ELR (cell line): ENCODE data around the gene KPNA1.
"Not testable (repeated sequence)": the region's sequence is repeated elsewhere in the genome, so short reads cannot be mapped to it uniquely, and the experiment has no call there.

Experiments
- DNase-seq: peaks from one replicate; pipeline ENCODE4 v3.0.0-alpha.2; 2015; ENCODE audit warnings: low read depth

Gene KPNA1

DNA sequence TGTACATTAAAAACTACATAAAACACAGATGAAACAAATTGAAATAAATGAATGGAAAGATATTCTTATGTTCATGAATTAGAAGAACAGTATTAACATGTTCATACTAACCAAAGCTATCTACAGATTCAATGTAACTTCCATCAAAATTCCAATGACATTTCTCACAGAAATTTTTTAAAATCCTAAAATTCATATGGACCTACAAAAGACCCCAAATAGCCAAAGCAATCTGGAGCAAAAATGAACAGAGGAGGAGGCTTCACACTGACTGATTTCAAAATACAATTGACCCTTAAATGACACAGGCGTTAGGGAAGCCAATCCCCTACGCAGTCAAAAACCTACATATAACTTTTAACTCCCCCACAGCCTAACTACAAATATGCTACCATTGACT, 39.4 kb downstream of the KPNA1 start:
- DNase-seq = no peak

DNA sequence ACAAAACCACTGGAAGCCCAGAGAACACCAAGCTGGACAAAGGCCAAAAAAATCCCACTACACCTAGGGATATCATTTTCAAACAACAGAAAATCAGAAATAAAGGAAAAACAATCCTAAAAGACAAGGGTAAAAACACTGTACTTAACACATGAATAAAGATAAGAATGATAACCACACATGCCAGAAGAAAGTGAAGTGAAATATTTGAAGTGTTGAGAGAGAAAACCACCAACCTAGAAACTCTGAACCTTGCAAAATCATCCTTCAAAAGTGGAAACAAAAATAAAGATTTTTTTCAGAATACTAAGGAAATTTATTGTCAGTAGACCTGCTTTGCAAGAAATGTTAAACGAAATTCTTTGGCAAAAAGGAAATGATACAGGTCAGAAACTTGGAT, 45.1 kb downstream of the KPNA1 start:
- no peak for DNase-seq

DNA sequence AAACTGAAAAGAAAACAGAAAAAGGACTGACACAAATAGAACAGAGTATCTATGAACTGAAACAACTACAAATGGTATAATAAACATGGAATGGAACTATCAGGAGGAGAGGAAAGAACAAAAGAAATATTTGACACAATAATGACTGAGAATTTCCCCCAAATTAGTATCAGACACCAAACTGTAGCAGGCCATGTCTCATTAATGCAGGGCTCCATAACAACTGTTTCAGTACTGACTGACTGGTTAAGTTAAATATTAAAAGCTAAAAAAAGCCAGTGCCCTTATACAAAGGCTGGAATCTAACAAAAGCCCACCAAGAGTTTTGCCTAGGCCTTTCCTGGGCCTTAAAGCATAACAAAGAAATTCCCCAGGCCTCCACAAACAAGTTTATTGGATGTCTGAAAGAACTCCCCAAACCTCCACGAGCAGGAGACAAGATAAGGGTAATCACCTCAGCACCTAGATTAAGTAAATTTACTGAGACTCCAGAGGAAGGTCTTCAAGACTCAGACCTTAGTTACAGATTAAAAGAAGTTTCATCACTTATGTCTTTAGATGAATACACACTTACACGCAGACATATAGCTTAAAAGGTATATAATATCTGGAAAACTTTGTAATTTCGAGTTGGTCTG, 45.7 kb downstream of the KPNA1 start:
- no peak for DNase-seq

DNA sequence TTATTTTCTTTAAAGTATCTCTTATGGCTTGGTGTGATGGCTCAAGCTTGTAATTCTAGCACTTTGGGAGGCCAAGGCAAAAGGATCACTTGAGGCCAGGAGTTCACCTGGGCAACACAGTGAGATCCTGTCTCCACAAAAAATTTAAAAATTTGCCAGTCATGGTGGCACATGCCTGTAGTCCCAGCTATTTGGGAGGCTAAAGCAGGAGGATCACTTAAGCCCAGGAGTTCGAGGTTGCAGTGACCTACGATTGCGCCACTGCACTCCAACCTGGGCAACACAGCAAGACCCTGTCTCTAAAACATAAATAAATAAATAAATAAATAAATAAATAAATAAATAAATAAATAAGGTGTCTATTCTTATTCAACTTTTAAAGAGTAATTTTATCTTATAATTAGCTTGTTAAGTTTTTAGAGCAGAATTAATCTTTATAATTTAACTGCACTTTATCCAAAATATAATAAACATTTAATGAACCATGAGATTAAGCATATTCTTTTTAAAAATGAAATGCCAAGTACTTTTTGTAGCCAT, 48.0 kb downstream of the KPNA1 start:
- no peak for DNase-seq

DNA sequence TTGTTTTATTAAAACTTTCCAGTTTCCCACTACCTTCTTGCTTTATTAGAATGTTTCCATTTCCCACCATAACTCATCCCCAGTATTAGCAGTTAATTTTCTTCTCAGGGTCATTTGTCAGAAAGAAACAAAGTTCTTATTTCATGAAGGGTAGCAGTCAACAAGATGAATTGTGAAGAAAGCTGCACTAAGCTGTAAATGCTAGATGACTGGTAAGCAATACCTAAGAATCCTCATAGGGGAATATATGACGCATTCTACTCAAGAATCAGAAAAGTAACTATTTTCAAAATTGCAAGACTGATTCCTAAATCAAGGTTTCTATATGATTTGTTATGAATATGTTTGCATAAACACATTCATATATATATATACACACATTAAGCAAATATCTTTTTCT, 50.1 kb downstream of the KPNA1 start:
- no peak for DNase-seq

GRCh38 chr3:122462406-122462805, 52.3 kb downstream of the KPNA1 start:
- DNase-seq = no peak

- no peak for DNase-seq
Measured at GRCh38 chr3:122461806-122462205, 52.9 kb downstream of the KPNA1 start.

GRCh38 chr3:122458992-122459391, 55.7 kb downstream of the KPNA1 start:
- peak; percentile 69 for DNase-seq

GRCh38 chr3:122457706-122458105, 57.0 kb downstream of the KPNA1 start:
- DNase-seq = no peak

- DNase-seq = no peak
Measured at GRCh38 chr3:122456074-122456473, 58.7 kb downstream of the KPNA1 start.

DNA sequence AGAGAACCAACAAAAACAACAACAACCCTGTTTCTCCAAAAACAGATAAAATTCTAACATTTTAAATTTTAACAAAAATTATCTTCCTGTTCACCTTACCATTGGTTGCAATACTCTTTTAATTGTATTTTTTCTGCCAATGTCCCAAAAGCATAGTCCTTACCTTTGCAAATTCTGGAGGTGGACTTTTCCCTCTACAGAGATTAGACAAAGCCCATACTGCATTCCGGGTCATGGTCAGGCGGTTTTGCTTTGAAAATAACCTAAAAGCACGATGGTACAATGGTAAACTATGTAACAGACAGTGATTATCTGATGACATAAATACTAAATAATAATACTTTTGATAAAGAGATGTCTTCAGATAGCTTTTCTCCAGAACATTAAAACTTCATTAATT, 63.4 kb downstream of the KPNA1 start:
- no peak for DNase-seq

DNA sequence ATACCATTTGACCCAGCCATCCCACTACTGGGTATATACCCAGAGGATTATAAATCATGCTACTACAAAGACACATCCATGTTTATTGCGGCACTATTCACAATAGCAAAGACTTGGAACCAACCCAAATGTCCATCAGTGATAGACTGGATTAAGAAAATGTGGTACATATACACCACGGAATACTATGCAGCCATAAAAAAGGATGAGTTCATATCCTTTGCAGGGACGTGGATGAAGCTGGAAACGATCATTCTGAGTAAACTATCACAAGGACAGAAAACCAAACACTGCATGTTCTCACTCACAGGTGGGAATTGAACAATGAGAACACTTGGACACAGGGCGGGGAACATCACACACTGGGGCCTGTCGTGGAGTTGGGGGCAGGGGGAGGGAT, 66.5 kb downstream of the KPNA1 start:
- DNase-seq = not testable (repeated sequence)

DNA sequence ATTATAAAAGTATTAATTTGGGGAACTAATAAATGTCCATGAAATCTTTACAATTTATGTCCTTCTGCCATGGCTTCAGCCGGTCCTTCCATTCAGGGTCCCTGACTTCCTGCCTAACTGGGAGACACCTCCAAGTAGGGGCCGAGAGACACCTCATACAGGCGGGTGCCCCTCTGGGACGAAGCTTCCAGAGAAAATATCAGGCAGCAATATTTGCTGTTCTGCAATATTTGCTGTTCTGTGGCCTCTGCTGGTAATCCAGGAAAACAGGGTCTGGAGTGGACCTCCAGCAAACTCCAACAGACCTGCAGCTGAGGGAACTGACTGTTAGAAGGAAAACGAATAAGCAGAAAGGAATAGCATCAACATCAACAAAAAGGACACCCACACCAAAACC, 70.2 kb downstream of the KPNA1 start:
- DNase-seq = not testable (repeated sequence)

DNA sequence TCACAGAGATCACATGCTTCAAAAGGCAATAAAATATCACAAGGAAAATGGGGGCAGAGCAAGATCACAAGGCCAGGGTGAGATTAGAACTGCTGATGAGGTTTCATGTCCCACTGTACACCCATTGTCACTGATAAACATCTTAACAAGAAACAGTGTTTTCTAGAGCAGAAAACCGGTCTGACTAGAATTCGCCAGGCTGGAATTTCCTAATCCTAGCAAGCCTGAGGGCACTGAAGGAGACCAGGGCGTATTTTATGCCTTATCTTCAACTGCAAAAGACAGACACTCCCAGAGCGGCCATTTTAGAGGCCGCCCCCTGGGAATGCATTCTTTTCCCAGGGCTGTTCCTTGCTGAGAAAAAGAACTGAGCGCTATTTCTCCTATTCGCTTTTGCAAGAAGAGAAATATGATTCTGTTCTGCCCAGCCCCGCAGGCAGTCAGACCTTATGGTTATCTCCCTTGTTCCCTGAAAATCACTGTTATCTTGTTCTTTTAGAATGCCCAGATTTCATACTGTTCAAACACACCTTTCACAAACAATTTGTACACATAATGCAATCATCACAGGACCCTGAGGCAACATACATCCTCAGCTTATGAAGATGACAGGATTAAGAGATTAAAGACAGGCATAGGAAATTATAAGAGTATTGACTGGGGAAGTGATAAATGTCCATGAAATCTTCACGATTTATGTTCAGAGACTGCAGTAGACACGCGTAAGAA, 70.8 kb downstream of the KPNA1 start:
- DNase-seq = not testable (repeated sequence)

- no peak for DNase-seq
Measured at GRCh38 chr3:122443090-122443489, 71.6 kb downstream of the KPNA1 start.

- no peak for DNase-seq
Measured at GRCh38 chr3:122435950-122436349, 78.8 kb downstream of the KPNA1 start.

DNA sequence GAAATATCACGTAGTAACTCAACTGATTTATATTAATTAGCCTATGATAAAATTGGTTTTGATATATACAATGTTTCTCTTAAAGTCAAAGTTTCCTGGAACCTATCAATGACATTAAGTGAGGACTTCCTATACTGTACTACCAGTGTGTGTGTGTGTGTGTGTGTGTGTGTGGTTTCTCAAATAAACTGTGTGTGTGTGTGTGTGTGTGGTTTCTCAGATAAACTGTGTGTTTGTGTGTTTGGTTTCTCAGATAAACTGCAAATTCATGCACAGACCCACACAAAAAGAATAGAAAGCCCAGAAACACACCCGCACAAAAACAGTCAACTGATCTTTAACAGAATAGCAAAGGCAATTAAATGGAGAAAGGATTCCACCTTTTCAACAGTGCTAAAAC, 84.4 kb downstream of the KPNA1 start:
- DNase-seq = no peak

DNA sequence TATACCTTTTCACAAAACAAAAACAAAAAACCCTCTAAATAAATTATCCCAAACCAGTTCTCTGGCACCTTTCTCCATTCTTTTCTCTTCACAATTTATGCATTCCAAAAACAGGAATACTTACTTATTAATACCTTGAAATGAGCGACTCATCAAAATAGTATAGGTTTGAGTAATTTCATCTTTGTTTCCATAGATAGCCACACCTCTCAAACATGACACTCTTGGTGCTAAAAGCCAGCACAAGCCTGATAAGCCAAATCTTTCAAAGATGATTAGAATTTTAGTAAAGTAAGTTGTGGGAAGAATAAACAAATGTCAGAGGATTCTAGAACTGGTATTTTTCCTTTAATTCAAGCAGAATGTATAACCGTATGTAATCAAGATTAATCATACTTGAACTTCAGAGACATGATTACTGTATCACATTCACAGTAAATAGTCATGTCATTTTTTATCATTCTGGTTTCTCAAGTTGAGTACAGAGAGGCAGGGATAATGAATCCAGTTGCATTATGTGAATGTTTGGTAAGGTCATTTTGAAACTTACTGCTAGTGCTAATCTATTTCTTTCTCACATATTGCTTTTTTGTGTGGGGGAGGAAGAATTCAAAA, 86.8 kb downstream of the KPNA1 start:
- DNase-seq = peak; percentile 38

DNA sequence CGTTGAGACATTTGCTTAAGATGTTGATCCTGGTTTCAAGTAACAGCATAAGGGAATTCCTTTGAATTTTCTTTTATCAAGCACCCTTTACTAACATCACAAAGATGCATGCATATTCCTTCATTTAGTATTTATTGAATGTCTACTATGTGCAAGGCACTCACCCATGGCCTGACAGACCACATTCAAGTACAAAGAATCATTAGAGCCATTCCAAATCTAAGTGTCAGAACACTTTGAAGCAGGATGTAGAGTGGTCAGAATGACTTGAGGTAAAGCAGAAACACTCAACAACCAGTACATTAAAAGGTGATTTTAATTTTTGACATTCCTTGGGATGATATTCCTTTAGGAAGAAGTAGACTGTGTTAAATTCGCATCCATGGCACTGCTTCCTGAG, 92.9 kb downstream of the KPNA1 start:
- DNase-seq = no peak

DNA sequence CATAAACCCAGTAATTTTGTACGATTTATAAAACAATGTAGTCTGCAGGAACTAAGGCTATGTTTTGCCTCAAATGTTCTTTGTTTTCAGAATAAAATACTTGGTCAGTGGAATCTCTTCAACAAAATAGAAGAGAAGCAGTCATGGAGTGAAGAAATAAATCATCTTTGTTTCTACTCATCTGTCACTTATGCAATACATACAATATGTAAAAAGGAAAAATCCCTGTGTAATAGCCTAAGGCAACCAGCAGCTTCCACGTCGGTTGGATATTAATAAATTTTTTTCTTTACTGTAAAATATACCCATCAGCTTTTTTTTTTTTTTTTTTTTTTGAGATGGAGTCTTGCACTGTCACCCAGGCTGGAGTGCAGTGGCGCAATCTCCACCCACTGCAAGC, 93.6 kb downstream of the KPNA1 start:
- no peak for DNase-seq

DNA sequence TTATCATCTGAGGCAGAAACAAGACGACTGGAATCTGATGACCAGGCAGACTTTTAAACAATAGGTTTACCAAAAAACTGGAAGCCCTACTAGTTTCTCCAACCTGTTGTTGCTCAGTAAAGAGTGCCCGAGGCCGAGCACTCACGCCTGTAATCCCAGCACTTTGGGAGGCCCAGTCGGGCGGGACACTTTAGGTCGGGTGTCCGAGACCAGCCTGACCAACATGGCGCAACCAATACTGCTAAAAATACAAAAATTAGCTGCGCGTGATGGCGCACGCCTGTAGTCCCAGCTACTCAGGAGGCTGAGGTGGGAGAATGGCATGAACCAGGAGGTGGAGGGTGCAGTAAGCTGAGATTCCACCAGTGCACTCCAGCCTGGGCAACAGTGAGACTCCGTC, 97.8 kb downstream of the KPNA1 start:
- peak; percentile 13 for DNase-seq

DNA sequence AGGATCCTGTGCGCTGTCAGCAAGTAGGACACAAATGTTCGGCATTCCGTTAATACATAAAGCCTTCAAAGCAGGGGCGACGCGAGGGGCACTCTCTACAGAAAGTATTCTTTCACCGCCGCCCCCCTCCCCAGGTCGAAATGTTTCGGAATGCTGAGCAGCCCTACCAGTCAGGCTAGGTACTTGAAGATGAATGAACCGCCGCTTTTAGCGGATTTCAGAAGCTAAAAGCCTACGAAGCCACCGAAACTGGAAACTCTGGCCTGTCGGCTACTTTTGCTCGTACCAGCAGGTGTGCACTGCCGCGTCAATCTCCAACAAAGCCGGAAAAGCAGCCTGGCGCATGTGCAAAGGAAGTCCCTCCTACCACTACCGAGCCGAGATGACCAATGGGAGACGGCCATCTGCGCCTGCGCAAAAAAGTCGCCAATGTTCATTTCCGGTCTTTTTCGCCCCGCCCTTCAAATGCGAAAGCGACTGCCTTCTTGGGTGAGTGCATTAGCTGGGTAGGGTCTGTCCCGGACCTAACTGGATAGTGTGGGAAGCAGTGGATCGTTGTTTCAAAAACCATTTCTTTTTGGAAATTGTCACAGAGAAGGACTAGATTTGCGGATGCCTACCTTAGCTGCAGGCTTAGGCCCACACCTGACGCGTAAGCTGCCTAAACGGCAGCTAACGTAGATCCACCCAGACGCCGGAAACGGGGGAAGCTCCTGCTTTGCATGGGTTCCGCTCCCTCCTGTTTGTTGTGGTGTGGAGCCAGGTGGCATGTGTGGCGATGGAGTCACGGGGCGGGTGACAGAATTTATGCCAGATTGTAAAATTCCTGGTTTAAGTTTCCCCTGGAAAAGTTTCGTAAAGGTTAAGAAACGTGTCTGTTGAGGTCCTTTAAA, 98.7 kb downstream of the KPNA1 start, which contains the start of gene WDR5B:
WDR5B (minus strand) TSS at position 301 of the 893 bp plus-strand sequence. CDS start 534 bp downstream, outside the sequence.
- DNase-seq = peak; percentile 98
